SKM-1 treated with dmso at 0.1 percent for 144 hours (cell line): Measurements from ENCODE around the gene CEBPB.
A peak's percentile ranks its signal among the peaks of the same experiment; 100 is the strongest.

Source experiments
- DNase-seq: peaks from one replicate; lab custom pipeline; 2025; ENCODE audit not compliant: unreplicated experiment; lab: John Stamatoyannopoulos, UW

The CEBPB gene

DNA sequence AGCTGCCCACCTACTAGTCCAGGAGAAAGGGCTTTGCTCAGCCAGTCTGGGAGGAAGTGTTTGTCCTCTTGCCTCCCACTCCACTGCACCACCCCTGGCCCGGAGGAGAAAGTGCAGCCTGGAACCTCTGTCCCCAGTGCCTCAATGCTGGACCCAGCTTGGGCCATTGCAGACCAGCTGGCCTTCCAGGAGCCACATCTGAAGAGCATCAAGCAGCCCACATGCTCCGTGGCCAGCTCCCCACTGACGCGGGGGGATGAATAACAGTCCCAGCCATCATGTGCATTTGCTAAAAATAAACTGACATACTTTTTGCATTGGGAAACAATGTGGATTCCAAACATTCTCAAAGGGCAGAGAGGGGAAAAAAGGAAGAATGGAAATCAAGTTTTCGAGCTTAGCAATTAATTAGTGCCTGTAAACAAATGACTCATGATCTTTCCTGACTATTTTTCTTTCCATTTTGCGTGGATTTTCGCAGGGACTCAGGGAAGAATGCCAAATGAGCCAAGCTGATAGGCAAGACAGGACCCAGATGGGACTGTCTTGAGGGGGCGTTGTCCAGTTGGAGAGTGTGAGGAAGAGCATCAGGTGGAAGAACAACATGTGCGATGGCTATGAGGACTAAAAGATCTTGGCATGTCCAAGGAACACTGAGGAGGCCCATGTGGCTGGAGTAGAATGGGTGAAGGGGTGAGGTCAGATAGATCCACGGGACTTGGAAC is 34.1 kb downstream of the CEBPB start:
- no peak for DNase-seq

DNA sequence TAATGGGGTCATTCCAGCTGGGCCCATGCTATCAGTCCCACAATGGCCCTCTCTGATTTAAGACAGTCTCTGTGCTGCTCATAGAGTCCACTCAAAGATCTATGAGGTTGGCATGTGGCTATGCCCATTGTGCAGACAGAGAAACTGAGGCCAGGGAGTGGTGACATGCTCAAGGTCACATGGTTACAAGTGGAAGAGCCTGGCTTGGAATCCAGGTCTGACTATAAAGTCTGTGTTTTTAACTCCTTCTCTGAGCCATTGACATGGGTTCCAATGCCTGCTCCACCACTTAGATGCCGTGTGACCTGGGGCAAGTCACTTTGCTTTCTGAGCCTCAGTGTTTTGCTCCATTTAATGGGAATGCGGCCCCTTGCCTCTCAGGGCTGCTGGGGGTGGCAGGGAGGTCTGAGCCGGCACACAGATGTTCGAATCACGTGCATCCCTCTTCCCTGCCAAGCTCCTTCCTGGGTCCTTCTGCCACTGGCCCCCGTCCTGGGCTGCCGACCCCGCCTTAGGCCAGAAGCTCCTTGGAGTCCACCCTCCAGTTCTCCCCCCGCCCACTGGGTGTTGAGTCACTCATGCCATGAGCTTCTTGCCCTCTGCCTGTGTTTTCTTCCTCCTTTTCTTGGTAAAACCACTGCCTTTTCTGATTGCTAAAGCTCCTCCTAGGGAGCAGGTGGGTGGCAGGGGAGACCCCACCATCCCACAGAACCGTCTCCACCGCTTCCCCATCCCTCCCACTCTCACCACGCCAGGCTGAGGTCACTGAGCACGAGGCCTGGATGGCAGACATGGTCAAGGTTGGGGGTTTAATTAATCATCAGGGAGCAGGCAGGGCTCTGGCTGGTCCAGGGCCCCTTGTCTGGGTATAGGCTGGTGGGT is 35.7 kb downstream of the CEBPB start:
- peak; percentile 49 for DNase-seq

DNA sequence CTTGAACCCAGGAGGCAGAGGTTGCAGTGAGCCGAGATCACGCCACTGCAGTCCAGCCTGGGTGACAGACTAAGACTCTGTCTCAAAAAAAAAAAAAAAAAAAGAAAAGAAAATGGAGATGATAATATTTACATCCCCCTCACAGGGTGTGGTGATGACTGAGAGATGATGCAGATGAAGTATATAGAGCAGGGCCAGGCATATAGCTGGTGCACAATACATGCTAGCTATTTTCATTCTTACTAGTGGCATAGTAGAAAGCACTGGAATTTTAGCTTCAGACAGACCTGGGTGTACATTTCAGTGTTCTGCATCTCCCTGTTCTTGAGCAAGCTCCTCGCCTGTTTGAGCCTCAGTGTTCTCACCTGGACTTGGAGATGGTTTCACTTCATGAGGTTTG is 36.9 kb downstream of the CEBPB start:
- DNase-seq: no peak

- peak; percentile 12 for DNase-seq
Measured at GRCh38 chr20:50229156-50229607, 38.6 kb downstream of the CEBPB start.

- DNase-seq: no peak
Measured at GRCh38 chr20:50230184-50230583, 39.6 kb downstream of the CEBPB start.

GRCh38 chr20:50230871-50231560 is 40.4 kb downstream of the CEBPB start:
- no peak for DNase-seq

DNA sequence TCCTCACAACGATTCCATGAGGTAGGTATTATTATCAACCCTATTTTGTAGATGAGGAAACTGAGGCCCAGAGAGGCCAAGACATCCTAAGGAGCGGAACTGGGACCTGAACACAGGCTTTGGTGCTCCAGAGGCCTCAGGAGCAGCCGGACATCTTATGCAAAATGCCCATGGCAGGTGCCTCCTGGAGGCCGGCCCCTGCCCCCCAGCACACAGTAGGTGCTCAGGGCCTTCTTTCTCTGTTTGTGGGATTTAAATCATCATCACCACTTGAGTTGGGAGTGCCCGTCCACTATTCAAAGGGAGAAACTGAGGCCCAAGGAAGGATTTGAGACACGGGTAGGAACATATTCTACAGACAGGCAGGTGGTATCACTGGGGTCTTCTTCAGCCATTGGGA is 41.2 kb downstream of the CEBPB start:
- DNase-seq: no peak

DNA sequence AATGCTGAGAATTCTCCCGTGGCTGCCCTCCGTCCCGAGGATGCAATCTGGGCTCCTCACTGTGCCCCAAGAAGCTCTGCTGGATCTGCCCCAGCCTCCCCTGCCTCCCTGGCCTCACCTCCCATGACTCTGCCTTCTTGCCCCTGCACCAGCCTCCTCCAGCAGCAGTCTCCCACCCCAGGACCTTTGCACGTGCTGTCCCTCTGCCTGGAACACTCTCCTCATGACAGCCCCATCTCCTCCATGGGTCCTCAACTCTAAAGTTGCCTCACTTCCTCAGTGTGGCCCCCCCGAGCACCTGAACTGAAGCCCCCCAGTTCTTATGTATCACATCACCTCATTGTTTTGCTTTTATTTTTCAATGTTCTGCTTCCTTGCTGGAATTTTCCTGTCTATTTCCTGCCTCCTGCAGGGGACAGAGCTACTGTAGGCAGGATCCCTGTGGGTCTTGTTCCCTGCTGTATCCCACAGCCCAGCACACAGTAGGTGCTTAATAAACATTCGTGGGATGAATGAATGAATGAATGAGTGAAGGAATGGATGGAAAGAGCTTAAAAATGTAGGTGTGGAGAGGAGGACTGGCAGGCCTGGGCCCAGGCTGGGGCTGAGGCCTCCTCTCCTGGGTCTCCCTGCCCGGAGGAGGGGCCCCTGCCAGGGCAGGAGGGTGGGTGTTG is 42.2 kb downstream of the CEBPB start:
- DNase-seq: no peak

- no peak for DNase-seq
Measured at GRCh38 chr20:50233325-50234212, 42.9 kb downstream of the CEBPB start.

GRCh38 chr20:50234288-50234687 is 43.7 kb downstream of the CEBPB start:
- DNase-seq: no peak

DNA sequence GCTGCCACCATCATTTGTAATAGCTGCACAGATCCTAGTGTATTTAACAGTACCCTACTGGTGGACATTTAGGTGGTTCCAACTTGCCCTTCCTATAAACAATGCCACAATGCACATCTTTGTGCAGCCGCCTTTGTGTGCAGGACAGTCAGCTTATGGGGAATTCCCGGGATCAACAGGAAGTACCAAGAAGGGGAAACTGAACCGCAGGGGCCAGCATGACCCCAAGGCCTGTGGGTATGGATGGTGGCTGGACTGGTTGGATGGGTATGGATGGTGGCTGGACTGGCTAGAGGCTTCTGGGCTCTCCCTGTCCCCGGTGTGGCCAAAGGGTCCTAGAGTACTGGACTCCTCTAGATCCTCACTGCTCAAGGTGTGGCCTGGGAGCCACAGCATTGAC is 46.7 kb downstream of the CEBPB start:
- no peak for DNase-seq

DNA sequence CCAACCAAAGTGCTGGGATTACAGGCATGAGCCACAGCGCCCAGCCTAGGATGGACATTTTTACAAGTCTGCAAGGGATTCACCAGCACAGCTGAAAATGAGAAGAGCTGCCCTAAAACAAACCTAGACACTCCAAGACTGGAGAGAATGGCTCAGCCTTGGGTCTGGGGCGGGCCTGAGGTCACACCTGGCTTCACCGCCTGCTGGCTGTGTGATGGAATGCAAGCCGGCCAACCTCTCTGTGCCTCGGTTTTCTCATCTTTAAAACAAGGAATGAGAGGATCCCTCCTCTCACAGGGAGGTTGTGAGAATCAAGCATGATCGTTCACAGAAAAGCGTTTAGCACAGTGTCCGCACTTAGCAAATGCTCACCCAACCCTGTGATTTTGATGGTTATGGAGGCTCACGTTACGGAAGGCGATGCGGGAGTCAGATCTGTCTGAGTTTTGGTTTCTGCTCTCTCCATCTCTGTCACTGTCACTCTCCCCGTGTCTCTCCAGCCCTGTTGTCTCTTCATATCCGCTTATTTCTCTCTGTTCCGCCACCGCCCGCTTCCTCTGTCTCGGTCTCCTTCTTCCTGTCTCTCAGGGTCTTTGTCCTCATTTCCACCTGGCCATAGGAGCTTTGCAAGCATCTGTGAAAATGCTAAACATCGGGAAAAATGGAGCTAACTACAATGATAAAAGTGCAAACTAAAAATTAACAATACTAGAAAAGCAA is 47.6 kb downstream of the CEBPB start:
- DNase-seq: no peak

DNA sequence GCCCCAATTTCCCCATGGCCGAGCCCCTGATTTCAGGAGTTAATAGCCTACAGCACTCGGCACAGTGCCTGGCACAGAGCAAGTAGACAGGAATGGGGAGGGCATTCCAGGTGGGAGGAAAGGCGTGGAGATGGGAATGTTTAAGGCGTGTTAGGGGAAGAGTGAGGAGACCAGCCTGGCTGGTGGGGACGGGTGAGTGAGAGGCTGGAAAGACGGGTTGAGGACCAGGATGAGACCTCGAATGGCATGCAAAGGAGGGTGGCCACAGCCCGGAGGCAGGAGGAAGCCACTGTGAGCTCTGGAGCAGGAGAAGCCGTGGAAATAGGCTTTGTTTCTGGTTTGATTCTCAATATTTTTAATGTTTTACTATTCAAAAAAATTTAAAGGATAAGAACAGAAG is 49.5 kb downstream of the CEBPB start:
- no peak for DNase-seq

- no peak for DNase-seq
Measured at GRCh38 chr20:50242178-50242514, 51.5 kb downstream of the CEBPB start.
